SK-N-MC (cell line): Measurements from ENCODE around the gene BEND6.
"Not testable (repeated sequence)": the region's sequence is repeated elsewhere in the genome, so short reads cannot be mapped to it uniquely, and the experiment has no call there.

Experiments
- DNase-seq: peaks from one replicate; pipeline ENCODE4 v3.0.0-alpha.2; 2011; ENCODE audit warnings: low read depth, low spot score
- H3K27ac ChIP-seq: fragments of 200-600 bp; sonication (generic); 2 replicates; pipeline ENCODE4 v1.5.1; 2016; ENCODE audit warnings: mixed run types
- H3K36me3 ChIP-seq: fragments of 200-600 bp; sonication (generic); 2 replicates; pipeline ENCODE4 v1.6.1; 2017; ENCODE audit warnings: antibody characterized with exemption, low read length, mixed read lengths; ENCODE audit not compliant: insufficient read depth
- H3K4me3 ChIP-seq: fragments of 200-600 bp; sonication (generic); 2 replicates; pipeline ENCODE4 v1.5.1; 2016
- H3K9ac ChIP-seq: fragments of 200-600 bp; sonication (generic); 2 replicates; pipeline ENCODE4 v1.8.0; 2017; ENCODE audit warnings: mixed run types, mixed read lengths; ENCODE audit not compliant: insufficient read length
- H3K9me3 ChIP-seq: fragments of 200-600 bp; sonication (generic); 2 replicates; pipeline ENCODE4 v1.6.1; 2017; ENCODE audit warnings: low read depth, mild to moderate bottlenecking, antibody characterized with exemption, low read length, moderate library complexity, mixed read lengths
- EZH2 ChIP-seq: fragments of 200-600 bp; sonication (generic); IDR thresholded peaks from one replicate; pipeline ENCODE4 v1.6.1; 2017; ENCODE audit warnings: antibody characterized with exemption
- FOXP2 ChIP-seq: optimal IDR thresholded peaks from 2 replicates; pipeline ENCODE3; 2011; ENCODE audit warnings: mild to moderate bottlenecking, moderate library complexity; ENCODE audit not compliant: insufficient read depth; ENCODE audit errors: extremely low read length, control extremely low read depth
- POLR2AphosphoS5 ChIP-seq: IDR thresholded peaks from 2 replicates; pipeline ENCODE4 v1.6.1; 2012; ENCODE audit warnings: mild to moderate bottlenecking, low read depth, low read length, borderline replicate concordance

The BEND6 gene

GRCh38 chr6:57040011-57040410 is 85.1 kb downstream of the BEND6 start:
- no peak for DNase-seq
- Histone ChIP-seq H3K36me3 (no peaks in the 10 kb centered on the region), H3K9me3 (no peaks in the 10 kb centered on the region), H3K4me3 (no peak overlapping the region), H3K9ac (no peak overlapping the region), H3K27ac (no peak overlapping the region)
- TF ChIP-seq EZH2 (no peak), POLR2AphosphoS5 (no peak), FOXP2 (no peak)

GRCh38 chr6:57044061-57044460 is 89.2 kb downstream of the BEND6 start:
- H3K4me3 ChIP-seq, H3K9me3 ChIP-seq, H3K27ac ChIP-seq, H3K9ac ChIP-seq, DNase-seq: not testable (repeated sequence)
- peaks cover 11% of the 10 kb centered on the region for H3K36me3 ChIP-seq

GRCh38 chr6:57044568-57044967 is 89.7 kb downstream of the BEND6 start:
- DNase-seq = no peak
- TF ChIP-seq FOXP2 (no peak), POLR2AphosphoS5 (no peak), EZH2 (no peak)
- Histone ChIP-seq H3K9me3 (no peaks in the 10 kb centered on the region), H3K27ac (no peak overlapping the region), H3K9ac (no peak overlapping the region), H3K36me3 (peaks cover 16% of the 10 kb centered on the region), H3K4me3 (no peak overlapping the region)

DNA sequence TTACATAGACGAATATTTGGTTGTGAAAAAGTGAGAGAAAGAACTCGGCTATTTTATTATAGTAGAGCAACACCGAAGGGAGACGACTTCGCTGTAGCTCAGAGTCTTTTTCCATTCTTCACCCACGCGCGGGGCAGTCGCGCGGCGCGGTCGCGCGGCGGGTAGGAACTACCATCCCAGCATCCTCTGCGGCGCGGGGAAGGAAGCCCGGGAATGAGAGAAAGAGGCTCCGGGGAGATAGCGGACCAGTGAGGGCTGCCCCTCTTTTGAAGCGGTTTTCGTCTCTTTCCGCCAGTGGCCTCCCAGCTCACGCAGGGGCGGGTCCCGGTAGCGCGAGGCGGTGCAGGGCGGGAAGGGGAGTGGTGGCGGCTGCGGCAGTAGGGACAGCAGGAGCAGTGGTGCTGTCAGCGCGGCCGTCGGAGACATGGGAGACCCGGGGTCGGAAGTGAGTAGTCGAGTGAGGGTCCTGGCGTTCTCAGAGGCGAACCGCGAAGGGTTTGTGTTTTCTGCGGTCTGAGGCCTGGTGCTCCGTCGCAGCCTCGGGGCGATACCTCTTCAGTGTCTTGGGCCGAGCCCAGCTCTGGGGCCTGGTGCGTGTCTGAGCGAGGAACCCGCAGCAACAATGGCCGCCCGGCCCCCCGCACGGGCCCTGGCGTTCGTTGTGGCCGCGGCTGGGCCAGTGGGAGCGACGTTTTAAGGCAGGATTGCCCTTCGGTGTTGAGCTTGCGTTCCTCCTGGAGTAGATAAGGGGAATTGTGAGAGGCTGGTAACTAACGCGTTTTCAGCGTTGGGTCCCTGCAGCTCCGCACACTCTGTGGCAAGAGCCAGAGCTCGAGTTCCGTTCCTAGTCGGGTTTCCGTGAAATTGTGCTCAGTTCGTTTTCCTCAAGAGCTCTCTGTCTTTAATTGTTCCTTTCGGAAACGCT is 91.7 kb downstream of the BEND6 start, which contains the start of gene KIAA1586:
Gene KIAA1586 (plus strand): TSS at position 362 of the 925 bp plus-strand sequence. CDS start 63 bp downstream, at position 425.
- H3K27ac ChIP-seq = peak within 1 kb of the TSS; percentile 69
- DNase-seq = peak; percentile 63
- peak; percentile 70; the same call in 1 of the 2 replicates for TF ChIP-seq POLR2AphosphoS5
- H3K36me3 ChIP-seq = peaks cover 36% of the 10 kb centered on the region
- not testable (repeated sequence) for H3K9me3 ChIP-seq
- H3K4me3 ChIP-seq = peak within 1 kb of the TSS; percentile 79
- H3K9ac ChIP-seq = peak within 1 kb of the TSS; percentile 85

GRCh38 chr6:57047257-57047585 is 92.3 kb downstream of the BEND6 start:
- not testable (repeated sequence) for H3K4me3 ChIP-seq

DNA sequence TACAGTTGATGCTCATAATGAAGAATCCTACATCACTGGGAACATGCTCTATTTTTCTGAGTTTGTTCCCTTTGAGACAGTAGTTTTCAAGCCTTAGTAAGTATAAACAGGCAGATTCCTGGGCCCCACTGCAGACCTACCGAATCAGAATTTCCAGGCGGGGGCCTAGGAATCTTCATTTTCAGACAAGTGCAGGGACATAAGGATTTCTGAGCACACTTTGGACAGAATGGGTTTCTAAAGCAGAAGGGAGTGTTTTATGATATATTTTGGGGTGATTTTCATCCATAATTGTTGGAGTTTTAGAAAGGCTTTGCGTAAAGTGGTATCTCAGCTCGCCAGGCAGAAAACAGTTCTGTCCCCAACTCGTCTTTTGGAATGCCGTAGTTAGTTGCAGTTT is 93.0 kb downstream of the BEND6 start:
- H3K4me3 ChIP-seq = peak overlapping the region; percentile 55
- not testable (repeated sequence) for DNase-seq, H3K9me3 ChIP-seq, H3K27ac ChIP-seq
- peak overlapping the region; percentile 72 for H3K9ac ChIP-seq
- peaks cover 48% of the 10 kb centered on the region for H3K36me3 ChIP-seq

More at GRCh38 chr6:57047257-57047585, 92.3 kb downstream of the BEND6 start:
- not testable (repeated sequence) for DNase-seq, H3K27ac ChIP-seq, H3K9me3 ChIP-seq, H3K9ac ChIP-seq
- peaks cover 42% of the 10 kb centered on the region for H3K36me3 ChIP-seq

- Histone ChIP-seq H3K9ac (peak overlapping the region; percentile 72), H3K4me3 (peak overlapping the region; percentile 55), H3K27ac (no peak overlapping the region), H3K9me3 (no peaks in the 10 kb centered on the region), H3K36me3 (peaks cover 55% of the 10 kb centered on the region)
- no peak for DNase-seq
- TF ChIP-seq FOXP2 (no peak), EZH2 (no peak), POLR2AphosphoS5 (no peak)
Measured at GRCh38 chr6:57048577-57048976, 93.7 kb downstream of the BEND6 start.

- DNase-seq = no peak
- Histone ChIP-seq H3K9me3 (no peaks in the 10 kb centered on the region), H3K9ac (no peak overlapping the region), H3K4me3 (no peak overlapping the region), H3K27ac (no peak overlapping the region), H3K36me3 (peaks cover 37% of the 10 kb centered on the region)
- no peak for TF ChIP-seq FOXP2
- no peak for TF ChIP-seq EZH2
- no peak for TF ChIP-seq POLR2AphosphoS5
Measured at GRCh38 chr6:57063847-57064246, 108.9 kb downstream of the BEND6 start.

DNA sequence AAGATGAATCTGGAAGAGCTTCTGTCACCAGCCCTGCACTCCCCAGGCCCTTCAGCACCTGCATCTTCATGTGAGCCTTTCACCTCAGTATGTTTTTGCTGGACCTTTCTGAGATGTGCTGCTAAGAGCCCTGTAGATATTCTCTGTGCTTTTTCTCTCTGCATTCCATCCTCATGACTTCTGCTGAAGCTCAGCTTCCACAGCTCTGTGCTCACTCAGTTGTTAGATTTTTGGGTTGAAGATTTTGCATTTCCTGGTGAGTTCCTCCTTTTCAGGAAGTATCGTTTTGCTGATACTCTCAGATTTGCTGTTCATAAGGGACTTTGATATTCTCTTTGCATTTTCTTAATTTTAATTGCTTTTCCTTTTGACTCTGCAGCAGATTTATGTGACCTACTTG is 109.9 kb downstream of the BEND6 start:
- TF ChIP-seq FOXP2 (no peak), EZH2 (no peak), POLR2AphosphoS5 (no peak)
- DNase-seq = no peak
- Histone ChIP-seq H3K9ac (no peak overlapping the region), H3K27ac (peak overlapping the region; percentile 9; the same call in 1 of the 2 replicates), H3K36me3 (peaks cover 31% of the 10 kb centered on the region), H3K4me3 (no peak overlapping the region), H3K9me3 (no peaks in the 10 kb centered on the region)
